Measurements from ENCODE around the gene SLC4A5. TPM values are rescaled to one million over a fixed set of nuclear protein-coding genes. Genes with fewer than 3 reads are reported as not detected.
"Not testable (repeated sequence)": the region's sequence is repeated elsewhere in the genome, so short reads cannot be mapped to it uniquely, and the experiment has no call there.

Gene SLC4A5
- total and polyA plus RNA-seq, 4 donors: 0.85 to 9.6 (median 3.9) TPM

DNA sequence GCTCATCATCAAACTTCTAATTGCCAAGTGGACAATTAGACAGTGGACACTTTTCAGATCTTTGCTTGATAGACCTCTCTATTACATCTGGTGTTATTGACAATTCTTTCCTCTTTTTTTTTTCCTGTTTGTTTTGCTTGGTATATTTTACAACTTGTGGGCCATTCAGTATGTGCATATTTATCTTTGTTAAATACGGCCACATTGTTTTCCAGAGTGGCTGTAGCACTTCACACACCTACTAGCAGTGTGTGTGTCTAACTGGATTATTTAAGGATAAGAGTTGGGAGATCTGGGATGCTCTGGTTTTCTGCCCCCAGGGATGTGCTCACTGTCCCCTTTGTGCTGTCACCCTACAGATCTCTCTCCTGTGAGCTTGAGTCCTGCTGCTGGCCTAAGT, 4.1 kb upstream of the SLC4A5 start:
- Histone ChIP-seq H3K9ac (ENCODE audit: insufficient read depth in 1 of 2, low read length in 2 of 2) (no peak overlapping the region), H3K9me3 (ENCODE audit: control insufficient read depth in 4 of 4, insufficient read depth in 3 of 4, low read length in 3 of 4) (no peaks in the 10 kb centered on the region), H3K36me3 (ENCODE audit: control insufficient read depth in 4 of 4, insufficient read depth in 4 of 4, low read length in 4 of 4) (peaks cover 0 to 2% (median 0%) of the 10 kb centered on the region in 4 donors), H3K27ac (ENCODE audit: low read depth in 1 of 2, low read length in 1 of 2) (no peak overlapping the region), H3K27me3 (ENCODE audit: control insufficient read depth in 3 of 3, insufficient read depth in 3 of 3, low read length in 2 of 3) (no peaks in the 10 kb centered on the region), H3K4me1 (ENCODE audit: control insufficient read depth in 5 of 5, insufficient read depth in 5 of 5, low read length in 5 of 5) (no peaks in the 10 kb centered on the region), H3K4me3 (no peak overlapping the region)
- WGBS, 2 donors: 79 to 90% methylated on average over 1 of the region's 1 CpG
- DNase-seq (no peak), ATAC-seq (ENCODE audit: insufficient read depth, low FRiP score) (no peak)
- TF ChIP-seq, protein P1, sequence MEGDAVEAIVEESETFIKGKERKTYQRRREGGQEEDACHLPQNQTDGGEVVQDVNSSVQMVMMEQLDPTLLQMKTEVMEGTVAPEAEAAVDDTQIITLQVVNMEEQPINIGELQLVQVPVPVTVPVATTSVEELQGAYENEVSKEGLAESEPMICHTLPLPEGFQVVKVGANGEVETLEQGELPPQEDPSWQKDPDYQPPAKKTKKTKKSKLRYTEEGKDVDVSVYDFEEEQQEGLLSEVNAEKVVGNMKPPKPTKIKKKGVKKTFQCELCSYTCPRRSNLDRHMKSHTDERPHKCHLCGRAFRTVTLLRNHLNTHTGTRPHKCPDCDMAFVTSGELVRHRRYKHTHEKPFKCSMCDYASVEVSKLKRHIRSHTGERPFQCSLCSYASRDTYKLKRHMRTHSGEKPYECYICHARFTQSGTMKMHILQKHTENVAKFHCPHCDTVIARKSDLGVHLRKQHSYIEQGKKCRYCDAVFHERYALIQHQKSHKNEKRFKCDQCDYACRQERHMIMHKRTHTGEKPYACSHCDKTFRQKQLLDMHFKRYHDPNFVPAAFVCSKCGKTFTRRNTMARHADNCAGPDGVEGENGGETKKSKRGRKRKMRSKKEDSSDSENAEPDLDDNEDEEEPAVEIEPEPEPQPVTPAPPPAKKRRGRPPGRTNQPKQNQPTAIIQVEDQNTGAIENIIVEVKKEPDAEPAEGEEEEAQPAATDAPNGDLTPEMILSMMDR (IDR thresholded peaks at IDR 0.05; ENCODE audit: control extremely low read depth, extremely low read depth): no peak

DNA sequence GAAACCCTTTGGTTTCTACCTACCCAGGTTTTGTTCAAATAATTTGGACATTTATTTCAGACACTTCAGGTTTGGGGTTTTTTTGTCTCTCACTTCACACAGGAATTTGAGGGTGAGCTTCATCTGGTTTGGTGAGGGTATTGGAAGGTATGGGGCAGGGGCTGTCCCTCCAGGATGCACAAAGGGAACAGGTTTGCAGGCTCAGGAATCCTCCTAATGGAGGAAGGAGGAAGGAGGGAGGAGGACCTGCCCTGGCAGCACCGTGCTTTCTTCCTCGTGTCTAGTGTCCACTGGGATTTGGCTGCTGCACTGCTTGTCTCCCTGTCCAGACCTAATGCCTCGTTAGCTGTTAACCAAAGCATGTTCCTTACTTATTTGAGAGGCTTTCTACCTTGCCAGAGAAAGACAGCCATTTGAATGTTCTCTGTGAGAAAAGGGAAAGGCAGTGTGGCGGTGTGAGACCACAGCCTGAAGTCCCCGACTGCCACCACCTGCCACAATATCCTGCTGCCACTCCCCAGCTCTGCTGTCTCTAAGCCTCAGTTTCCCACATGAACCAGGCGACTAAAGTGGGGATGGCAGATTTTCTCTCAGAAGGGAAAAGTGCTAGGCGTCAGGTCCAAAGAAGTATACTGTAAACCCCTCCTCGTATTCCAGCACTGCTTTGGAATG, 2.2 kb upstream of the SLC4A5 start:
- Histone ChIP-seq H3K4me3 (no peak overlapping the region), H3K27ac (ENCODE audit: low read depth in 1 of 2, low read length in 1 of 2) (no peak overlapping the region), H3K4me1 (ENCODE audit: control insufficient read depth in 5 of 5, insufficient read depth in 5 of 5, low read length in 5 of 5) (no peaks in the 10 kb centered on the region), H3K27me3 (ENCODE audit: control insufficient read depth in 3 of 3, insufficient read depth in 3 of 3, low read length in 2 of 3) (no peaks in the 10 kb centered on the region), H3K36me3 (ENCODE audit: control insufficient read depth in 4 of 4, insufficient read depth in 4 of 4, low read length in 4 of 4) (peaks cover 0 to 2% (median 0%) of the 10 kb centered on the region in 4 donors), H3K9ac (ENCODE audit: insufficient read depth in 1 of 2, low read length in 2 of 2) (no peak overlapping the region), H3K9me3 (ENCODE audit: control insufficient read depth in 4 of 4, insufficient read depth in 3 of 4, low read length in 3 of 4) (no peaks in the 10 kb centered on the region)
- no peak for DNase-seq
- ATAC-seq (ENCODE audit: insufficient read depth, low FRiP score): no peak
- 79 to 85% methylated on average over 8 of the region's 8 CpGs for WGBS, 2 donors
- TF ChIP-seq, protein P1 (IDR thresholded peaks at IDR 0.05; ENCODE audit: control extremely low read depth, extremely low read depth): no peak

DNA sequence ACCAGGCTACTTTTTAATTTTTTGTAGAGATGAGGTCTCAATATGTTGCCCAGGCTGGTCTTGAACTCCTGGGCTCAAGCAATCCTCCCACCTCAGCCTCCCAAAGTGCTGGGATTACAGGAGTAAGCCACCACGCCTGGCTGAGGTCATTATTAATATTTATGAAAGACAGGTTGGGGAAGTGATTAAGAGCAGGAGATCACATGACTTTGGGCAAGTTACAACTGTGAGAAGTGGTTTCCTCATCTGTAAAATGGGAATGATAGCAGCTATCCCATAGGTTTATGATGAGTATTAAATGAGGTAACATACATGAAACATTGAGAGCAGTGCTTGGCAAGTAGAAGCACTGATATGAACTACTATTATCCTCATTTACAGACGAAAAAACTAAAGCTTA, 7.0 kb downstream of the SLC4A5 start:
- not testable (repeated sequence) for H3K9ac ChIP-seq (ENCODE audit: insufficient read depth in 1 of 2, low read length in 2 of 2); H3K4me1 ChIP-seq (ENCODE audit: control insufficient read depth in 5 of 5, insufficient read depth in 5 of 5, low read length in 5 of 5); H3K27ac ChIP-seq (ENCODE audit: low read depth in 1 of 2, low read length in 1 of 2); H3K9me3 ChIP-seq (ENCODE audit: control insufficient read depth in 4 of 4, insufficient read depth in 3 of 4, low read length in 3 of 4); H3K36me3 ChIP-seq (ENCODE audit: control insufficient read depth in 4 of 4, insufficient read depth in 4 of 4, low read length in 4 of 4); DNase-seq; H3K4me3 ChIP-seq; H3K27me3 ChIP-seq (ENCODE audit: control insufficient read depth in 3 of 3, insufficient read depth in 3 of 3, low read length in 2 of 3); ATAC-seq (ENCODE audit: insufficient read depth, low FRiP score)
- WGBS, 2 donors: 70 to 82% methylated on average over 2 of the region's 2 CpGs

DNA sequence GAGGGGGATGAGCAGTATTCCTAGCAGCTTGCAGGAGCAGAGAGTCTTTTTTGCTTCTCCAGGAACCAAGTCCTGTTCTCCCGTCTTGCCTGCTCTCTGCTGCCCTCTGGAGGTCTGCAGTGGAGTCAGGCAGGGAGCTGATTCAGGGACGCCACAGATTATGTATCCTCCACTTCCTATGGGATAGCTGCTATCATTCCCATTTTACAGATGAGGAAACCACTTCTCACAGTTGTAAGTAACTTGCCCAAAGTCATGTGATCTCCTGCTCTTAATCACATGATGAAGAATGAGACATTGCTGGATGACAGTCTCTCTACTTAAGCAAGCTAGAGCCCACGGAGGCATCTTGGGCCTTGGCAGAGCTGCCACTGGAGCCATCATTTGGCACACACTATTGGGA, 8.3 kb downstream of the SLC4A5 start:
- Histone ChIP-seq H3K9me3 (ENCODE audit: control insufficient read depth in 4 of 4, insufficient read depth in 3 of 4, low read length in 3 of 4) (no peaks in the 10 kb centered on the region), H3K4me1 (ENCODE audit: control insufficient read depth in 5 of 5, insufficient read depth in 5 of 5, low read length in 5 of 5) (no peaks in the 10 kb centered on the region), H3K36me3 (ENCODE audit: control insufficient read depth in 4 of 4, insufficient read depth in 4 of 4, low read length in 4 of 4) (peaks cover 0 to 17% (median 6%) of the 10 kb centered on the region in 4 donors), H3K9ac (ENCODE audit: insufficient read depth in 1 of 2, low read length in 2 of 2) (no peak overlapping the region), H3K27ac (ENCODE audit: low read depth in 1 of 2, low read length in 1 of 2) (no peak overlapping the region), H3K4me3 (no peak overlapping the region), H3K27me3 (ENCODE audit: control insufficient read depth in 3 of 3, insufficient read depth in 3 of 3, low read length in 2 of 3) (no peaks in the 10 kb centered on the region)
- 35 to 38% methylated on average over 3 of the region's 3 CpGs for WGBS, 2 donors
- peak; percentile 80 to 85 (median 81) for DNase-seq
- peak; percentile 90 for ATAC-seq (ENCODE audit: insufficient read depth, low FRiP score)
- TF ChIP-seq, protein P1 (IDR thresholded peaks at IDR 0.05; ENCODE audit: control extremely low read depth, extremely low read depth): peak; percentile 92

Measured in lung (tissue), 12 donors.